ENCODE measurements around the gene NYNRIN.
"Not testable (repeated sequence)": the region's sequence is repeated elsewhere in the genome, so short reads cannot be mapped to it uniquely, and the experiment has no call there.

The NYNRIN gene

DNA sequence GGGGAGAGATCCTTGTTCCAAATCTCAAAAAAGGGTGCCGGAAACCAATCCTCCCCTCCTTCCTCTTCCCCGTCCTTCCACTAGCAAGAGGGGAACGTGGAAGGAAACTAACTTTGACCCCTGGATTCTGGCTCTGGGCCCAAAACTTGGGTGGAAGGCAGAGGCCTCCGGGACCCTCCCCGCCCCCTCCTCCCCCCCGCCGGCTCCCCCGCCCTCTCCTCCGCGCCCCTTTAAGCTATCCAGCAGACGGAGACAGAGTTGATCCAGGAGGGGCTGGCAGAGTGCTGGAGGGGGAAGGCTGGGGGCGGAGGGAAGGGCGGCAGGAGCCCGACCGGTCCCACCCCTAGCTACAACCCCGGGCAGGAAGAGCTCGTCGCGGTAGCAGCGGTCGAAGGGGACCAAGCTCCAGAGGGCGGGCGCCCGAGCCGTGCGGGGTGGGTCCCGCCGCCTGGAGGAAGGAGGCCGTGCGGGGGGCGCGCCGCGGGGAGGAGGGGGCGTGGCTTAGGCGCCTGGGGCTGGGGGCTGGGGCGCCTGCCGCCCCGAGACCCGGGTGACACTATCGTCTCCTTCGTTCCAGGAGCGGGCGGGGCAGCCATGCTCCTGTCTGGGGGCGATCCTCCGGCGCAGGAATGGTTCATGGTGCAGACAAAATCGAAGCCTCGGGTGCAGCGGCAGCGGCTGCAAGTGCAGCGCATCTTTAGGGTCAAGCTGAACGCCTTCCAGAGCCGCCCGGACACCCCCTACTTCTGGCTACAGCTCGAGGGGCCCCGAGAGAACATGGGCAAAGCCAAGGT lies at the start of gene NYNRIN:
Gene NYNRIN, plus strand, starts transcription at position 351 of the 794 bp plus-strand sequence. Its CDS starts 244 bp downstream, at position 595.
- no peak for DNase-seq (ENCODE audit: low read depth, low spot score)
- peaks cover 2% of the 10 kb centered on the region; the same call in 1 of the 2 replicates for H3K4me1 ChIP-seq (ENCODE audit: control insufficient read depth, insufficient read depth, low read length)
- H3K27me3 ChIP-seq (ENCODE audit: control insufficient read depth, insufficient read depth, low read length), result no peaks in the 10 kb centered on the region
- H3K4me3 ChIP-seq (ENCODE audit: low read length), result peak within 1 kb of the TSS; percentile 54; the same call in 1 of the 2 replicates
- H3K9me3 ChIP-seq (ENCODE audit: control insufficient read depth, insufficient read depth, low read length), result no peaks in the 10 kb centered on the region
- no peak within 1 kb of the TSS for H3K27ac ChIP-seq (ENCODE audit: low read length)
- H3K36me3 ChIP-seq (ENCODE audit: control insufficient read depth, insufficient read depth, low read length), result no peaks in the 10 kb centered on the region
- no CpG with 5 or more reads among the region's 57 CpGs for WGBS (ENCODE audit: insufficient coverage, insufficient read length)

DNA sequence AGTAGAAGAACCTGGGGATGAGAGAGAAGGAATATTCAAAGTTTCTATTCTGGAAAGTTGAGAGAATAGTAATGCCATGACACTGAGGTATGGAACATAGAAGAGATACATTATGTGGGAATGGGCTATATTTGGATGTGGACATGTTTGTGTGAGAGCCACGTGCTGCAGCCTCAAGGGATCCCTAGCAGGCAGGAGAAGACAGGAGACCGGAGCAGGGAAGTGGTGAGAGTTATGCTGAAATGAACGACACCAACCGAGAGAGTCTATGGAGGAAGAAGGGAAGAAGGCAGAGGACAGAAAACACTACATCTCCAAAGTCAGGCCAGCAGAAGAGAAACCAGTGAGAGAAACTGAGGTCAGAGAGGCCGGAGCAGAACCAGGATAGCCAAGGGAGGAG lies 49.1 kb upstream of the NYNRIN start:
- H3K4me1 ChIP-seq (ENCODE audit: control insufficient read depth, insufficient read depth, low read length), result no peaks in the 10 kb centered on the region
- no peak overlapping the region for H3K27ac ChIP-seq (ENCODE audit: low read length)
- H3K36me3 ChIP-seq (ENCODE audit: control insufficient read depth, insufficient read depth, low read length), result no peaks in the 10 kb centered on the region
- no CpG with 5 or more reads among the region's 5 CpGs for WGBS (ENCODE audit: insufficient coverage, insufficient read length)
- no peak for DNase-seq (ENCODE audit: low read depth, low spot score)
- H3K9me3 ChIP-seq (ENCODE audit: control insufficient read depth, insufficient read depth, low read length), result no peaks in the 10 kb centered on the region
- peaks cover 3% of the 10 kb centered on the region for H3K27me3 ChIP-seq (ENCODE audit: control insufficient read depth, insufficient read depth, low read length)
- H3K4me3 ChIP-seq (ENCODE audit: low read length), result no peak overlapping the region

DNA sequence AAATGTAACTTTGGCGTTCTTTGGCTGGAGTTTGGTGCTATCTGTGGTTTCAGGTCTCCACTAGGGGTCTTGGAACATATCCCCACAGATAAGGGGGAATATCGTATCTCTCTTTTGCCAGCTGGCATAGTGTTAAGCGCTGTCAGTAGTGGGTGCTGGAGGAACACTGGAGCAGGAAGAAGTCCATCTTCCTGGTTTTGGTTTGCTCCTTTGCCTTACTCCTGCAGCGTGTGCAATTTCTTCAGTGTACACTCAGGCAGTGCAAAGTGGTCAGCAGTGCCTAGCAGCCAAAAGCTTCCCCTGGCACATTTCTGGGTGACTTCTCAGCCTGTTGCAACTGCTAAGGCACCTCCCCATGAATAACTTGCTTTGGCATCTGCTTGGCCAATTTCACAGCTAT lies 47.3 kb upstream of the NYNRIN start:
- Histone ChIP-seq H3K9me3 (ENCODE audit: control insufficient read depth, insufficient read depth, low read length) (no peaks in the 10 kb centered on the region), H3K4me1 (ENCODE audit: control insufficient read depth, insufficient read depth, low read length) (no peaks in the 10 kb centered on the region), H3K27me3 (ENCODE audit: control insufficient read depth, insufficient read depth, low read length) (peaks cover 3% of the 10 kb centered on the region), H3K27ac (ENCODE audit: low read length) (no peak overlapping the region), H3K36me3 (ENCODE audit: control insufficient read depth, insufficient read depth, low read length) (no peaks in the 10 kb centered on the region), H3K4me3 (ENCODE audit: low read length) (no peak overlapping the region)
- DNase-seq (ENCODE audit: low read depth, low spot score), result no peak
- WGBS (ENCODE audit: insufficient coverage, insufficient read length), result no CpG with 5 or more reads among the region's 4 CpGs

DNA sequence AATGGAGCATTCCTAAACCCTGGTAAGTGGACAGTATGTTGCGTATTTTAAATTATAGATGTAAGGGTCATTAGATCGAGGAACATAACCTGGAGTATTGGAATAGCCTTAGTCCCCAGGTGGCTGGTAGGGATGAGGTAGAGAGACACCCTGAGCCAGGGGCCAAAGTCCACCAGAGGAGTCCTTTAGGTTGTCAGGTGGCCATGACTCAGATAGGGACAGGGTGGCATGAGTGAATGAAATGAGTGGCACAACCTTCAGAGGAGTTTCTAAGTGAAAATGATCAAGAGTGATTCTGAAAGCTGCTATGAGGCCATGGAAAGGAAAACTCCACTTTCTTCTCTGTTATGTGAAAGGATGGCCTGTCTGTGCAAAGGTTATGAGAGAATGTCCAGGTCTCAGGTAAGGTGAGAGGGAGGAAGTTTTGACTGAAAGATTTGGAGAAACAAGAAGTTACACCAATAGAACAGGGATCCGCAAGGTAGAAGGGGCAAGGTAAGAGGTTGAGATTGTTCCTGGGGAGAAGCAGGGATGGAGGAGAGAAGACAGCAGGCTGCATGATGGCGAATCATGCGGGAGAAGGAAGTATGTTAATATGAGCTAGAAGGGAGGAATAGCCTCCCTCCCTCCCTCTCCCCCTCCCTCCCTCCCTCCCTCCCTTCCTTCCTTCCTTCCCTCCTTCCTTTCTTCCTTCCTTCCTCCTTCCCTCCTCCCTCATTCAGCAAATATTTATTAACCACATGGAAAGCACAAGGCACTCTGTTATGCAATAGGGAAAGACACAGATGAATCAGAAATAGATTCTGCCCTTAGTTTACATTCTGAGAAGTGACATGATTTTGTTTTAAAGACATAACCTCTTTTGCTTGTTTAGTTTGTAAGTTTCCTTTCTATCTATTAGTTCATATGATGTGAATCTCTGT lies 45.0 kb upstream of the NYNRIN start:
- DNase-seq (ENCODE audit: low read depth, low spot score), result no peak
- no CpG with 5 or more reads among the region's 5 CpGs for WGBS (ENCODE audit: insufficient coverage, insufficient read length)

DNA sequence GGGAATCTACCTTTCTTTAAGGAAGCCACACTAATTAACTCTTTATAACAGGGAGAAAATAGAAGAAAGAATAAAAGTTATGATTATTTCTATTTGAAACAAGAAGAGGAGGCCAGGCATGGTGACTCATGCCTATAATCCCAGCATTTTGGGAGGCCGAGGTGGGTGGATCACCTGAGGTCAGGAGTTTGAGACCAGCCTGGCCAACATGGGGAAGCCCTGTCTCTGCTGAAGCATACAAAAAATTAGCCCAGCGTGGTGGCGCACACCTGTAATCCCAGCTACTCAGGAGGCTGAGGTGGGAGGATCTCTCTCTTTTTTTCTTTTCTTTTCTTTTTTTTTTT lies 44.3 kb upstream of the NYNRIN start:
- H3K27ac ChIP-seq (ENCODE audit: low read length); H3K9me3 ChIP-seq (ENCODE audit: control insufficient read depth, insufficient read depth, low read length); DNase-seq (ENCODE audit: low read depth, low spot score); H3K4me1 ChIP-seq (ENCODE audit: control insufficient read depth, insufficient read depth, low read length); H3K27me3 ChIP-seq (ENCODE audit: control insufficient read depth, insufficient read depth, low read length); H3K4me3 ChIP-seq (ENCODE audit: low read length); H3K36me3 ChIP-seq (ENCODE audit: control insufficient read depth, insufficient read depth, low read length): not testable (repeated sequence)
- WGBS (ENCODE audit: insufficient coverage, insufficient read length), result no CpG with 5 or more reads among the region's 3 CpGs

More for the DNA sequence above, 45.0 kb upstream of the NYNRIN start:
- Histone ChIP-seq H3K9me3 (ENCODE audit: control insufficient read depth, insufficient read depth, low read length) (no peaks in the 10 kb centered on the region), H3K4me3 (ENCODE audit: low read length) (no peak overlapping the region), H3K4me1 (ENCODE audit: control insufficient read depth, insufficient read depth, low read length) (no peaks in the 10 kb centered on the region), H3K27ac (ENCODE audit: low read length) (no peak overlapping the region), H3K27me3 (ENCODE audit: control insufficient read depth, insufficient read depth, low read length) (peaks cover 3% of the 10 kb centered on the region), H3K36me3 (ENCODE audit: control insufficient read depth, insufficient read depth, low read length) (no peaks in the 10 kb centered on the region)

DNA sequence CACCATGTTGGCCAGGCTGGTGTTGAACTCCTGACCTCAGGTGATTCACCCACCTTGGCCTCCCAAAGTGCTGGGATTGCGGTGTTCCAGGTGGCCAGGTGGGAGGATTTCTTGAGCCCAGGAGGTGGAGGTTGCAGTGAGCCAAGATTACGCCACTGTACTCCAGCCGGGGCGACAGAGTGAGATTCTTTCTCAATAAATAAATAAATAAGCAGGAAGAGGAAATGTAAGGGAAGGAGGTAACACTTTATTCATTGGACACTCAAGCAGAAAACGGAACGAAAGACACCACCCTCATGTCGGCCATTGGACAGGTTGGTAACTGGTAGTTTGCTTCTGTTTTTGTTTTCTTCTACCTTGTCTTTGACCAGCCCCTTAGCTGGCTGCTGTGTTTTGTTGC lies 43.8 kb upstream of the NYNRIN start:
- WGBS (ENCODE audit: insufficient coverage, insufficient read length), result no CpG with 5 or more reads among the region's 7 CpGs

DNA sequence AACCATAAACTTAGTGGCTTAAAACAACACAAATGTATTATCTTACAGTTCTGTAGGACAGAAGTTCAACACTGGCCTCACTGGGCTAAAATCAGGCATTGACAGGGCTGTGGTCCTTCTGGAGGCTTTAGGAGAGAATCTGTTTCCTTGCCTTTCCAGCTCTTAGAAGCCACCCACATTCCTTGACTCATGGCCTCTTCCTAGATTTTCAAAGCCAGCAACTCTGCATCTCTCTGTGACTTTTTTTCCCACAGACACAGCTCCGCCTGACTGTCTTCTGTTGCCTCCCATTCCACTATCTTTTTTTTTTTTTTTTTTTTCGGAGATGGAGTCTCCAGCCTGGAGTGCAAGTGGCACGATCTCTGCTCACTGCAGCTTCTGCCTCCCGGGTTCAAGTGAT lies 42.6 kb upstream of the NYNRIN start:
- Histone ChIP-seq H3K27me3 (ENCODE audit: control insufficient read depth, insufficient read depth, low read length) (peaks cover 2% of the 10 kb centered on the region; the same call in 1 of the 2 replicates), H3K27ac (ENCODE audit: low read length) (no peak overlapping the region), H3K36me3 (ENCODE audit: control insufficient read depth, insufficient read depth, low read length) (no peaks in the 10 kb centered on the region), H3K9me3 (ENCODE audit: control insufficient read depth, insufficient read depth, low read length) (no peaks in the 10 kb centered on the region), H3K4me3 (ENCODE audit: low read length) (no peak overlapping the region), H3K4me1 (ENCODE audit: control insufficient read depth, insufficient read depth, low read length) (no peaks in the 10 kb centered on the region)
- DNase-seq (ENCODE audit: low read depth, low spot score), result no peak
- WGBS (ENCODE audit: insufficient coverage, insufficient read length), result no CpG with 5 or more reads among the region's 4 CpGs

More for the DNA sequence above, 43.8 kb upstream of the NYNRIN start:
- Histone ChIP-seq H3K27ac (ENCODE audit: low read length) (no peak overlapping the region), H3K36me3 (ENCODE audit: control insufficient read depth, insufficient read depth, low read length) (no peaks in the 10 kb centered on the region), H3K4me3 (ENCODE audit: low read length) (no peak overlapping the region), H3K9me3 (ENCODE audit: control insufficient read depth, insufficient read depth, low read length) (no peaks in the 10 kb centered on the region), H3K27me3 (ENCODE audit: control insufficient read depth, insufficient read depth, low read length) (peaks cover 2% of the 10 kb centered on the region), H3K4me1 (ENCODE audit: control insufficient read depth, insufficient read depth, low read length) (no peaks in the 10 kb centered on the region)
- DNase-seq (ENCODE audit: low read depth, low spot score), result no peak

DNA sequence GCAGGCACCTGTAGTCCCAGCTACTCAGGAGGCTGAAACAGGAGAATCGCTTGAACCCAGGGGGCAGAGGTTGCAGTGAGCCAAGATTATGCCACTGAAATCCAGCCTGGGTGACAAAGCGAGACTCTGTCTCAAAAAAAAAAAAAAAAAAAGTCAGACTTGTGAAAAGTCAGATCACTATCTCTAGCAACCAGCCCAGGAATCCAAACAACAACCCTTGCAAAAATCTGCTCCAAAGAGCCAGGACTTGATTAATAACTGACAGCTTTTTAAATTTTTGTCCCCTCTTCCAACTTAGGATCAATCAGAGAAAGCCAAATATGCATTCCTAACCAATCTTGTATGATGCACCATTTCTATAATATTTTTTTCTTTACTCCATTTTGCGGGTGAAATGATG lies 38.5 kb upstream of the NYNRIN start:
- no peak for DNase-seq (ENCODE audit: low read depth, low spot score)
- Histone ChIP-seq H3K4me3 (ENCODE audit: low read length) (no peak overlapping the region), H3K27me3 (ENCODE audit: control insufficient read depth, insufficient read depth, low read length) (no peaks in the 10 kb centered on the region), H3K4me1 (ENCODE audit: control insufficient read depth, insufficient read depth, low read length) (no peaks in the 10 kb centered on the region), H3K36me3 (ENCODE audit: control insufficient read depth, insufficient read depth, low read length) (no peaks in the 10 kb centered on the region), H3K27ac (ENCODE audit: low read length) (no peak overlapping the region), H3K9me3 (ENCODE audit: control insufficient read depth, insufficient read depth, low read length) (no peaks in the 10 kb centered on the region)
- no CpG with 5 or more reads among the region's 3 CpGs for WGBS (ENCODE audit: insufficient coverage, insufficient read length)

DNA sequence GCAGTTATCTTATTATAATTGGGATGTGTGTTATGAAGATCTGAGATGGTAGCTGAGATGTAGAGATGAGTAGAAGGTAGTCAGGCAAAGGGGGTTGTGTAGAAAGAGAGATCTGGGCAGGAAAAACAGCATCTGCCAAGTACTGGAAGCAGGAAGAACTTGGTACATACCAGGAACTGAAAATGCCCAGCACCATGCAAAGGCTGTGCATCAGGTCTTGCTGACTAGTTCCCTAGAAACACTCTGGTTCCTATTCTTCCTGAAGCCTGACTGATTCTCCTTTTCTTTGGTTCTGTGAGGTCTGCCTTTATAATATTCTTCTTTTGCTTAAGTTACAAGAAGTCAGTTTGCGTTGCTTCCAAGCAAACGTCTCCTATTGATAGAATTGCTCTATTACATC lies 37.5 kb upstream of the NYNRIN start:
- no peak for DNase-seq (ENCODE audit: low read depth, low spot score)
- Histone ChIP-seq H3K36me3 (ENCODE audit: control insufficient read depth, insufficient read depth, low read length) (no peaks in the 10 kb centered on the region), H3K4me1 (ENCODE audit: control insufficient read depth, insufficient read depth, low read length) (peaks cover 2% of the 10 kb centered on the region; the same call in 1 of the 2 replicates), H3K4me3 (ENCODE audit: low read length) (no peak overlapping the region), H3K27me3 (ENCODE audit: control insufficient read depth, insufficient read depth, low read length) (no peaks in the 10 kb centered on the region), H3K27ac (ENCODE audit: low read length) (no peak overlapping the region), H3K9me3 (ENCODE audit: control insufficient read depth, insufficient read depth, low read length) (no peaks in the 10 kb centered on the region)
- WGBS (ENCODE audit: insufficient coverage, insufficient read length), result no CpG with 5 or more reads among the region's 2 CpGs

DNA sequence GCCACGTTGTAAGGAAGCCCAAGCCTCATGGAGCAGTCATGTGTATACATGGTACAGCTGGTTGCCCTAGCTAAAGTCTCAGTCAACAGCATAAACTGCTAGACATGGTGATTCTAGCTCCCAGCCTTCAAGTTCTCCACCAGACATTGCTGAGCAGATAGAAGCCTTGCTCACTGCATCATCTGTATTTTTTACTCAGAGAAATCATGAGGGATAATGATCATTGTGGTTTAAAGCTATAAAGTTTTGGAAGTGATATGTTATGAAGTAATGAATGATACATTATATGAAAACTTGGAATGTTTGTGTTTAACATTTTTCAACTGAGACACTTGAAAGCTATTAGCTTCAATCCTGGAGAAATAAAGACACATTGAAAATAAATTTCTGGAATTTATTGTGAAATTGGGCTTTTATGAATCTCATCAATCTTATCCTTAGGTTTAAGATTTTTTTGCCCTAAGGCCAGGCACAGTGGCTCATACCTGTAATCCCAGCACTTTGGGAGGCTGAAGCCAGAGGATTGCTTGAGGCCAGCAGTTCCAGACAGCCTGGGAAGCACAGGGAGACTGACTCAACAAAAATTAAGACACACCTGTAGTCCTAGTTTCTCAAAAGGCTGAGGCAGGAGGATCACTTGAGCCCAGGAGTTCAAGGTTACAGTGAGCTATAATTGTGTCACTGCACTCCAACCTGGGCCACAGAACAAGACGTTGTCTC lies 36.4 kb upstream of the NYNRIN start:
- Histone ChIP-seq H3K4me3 (ENCODE audit: low read length) (no peak overlapping the region), H3K9me3 (ENCODE audit: control insufficient read depth, insufficient read depth, low read length) (no peaks in the 10 kb centered on the region), H3K4me1 (ENCODE audit: control insufficient read depth, insufficient read depth, low read length) (peaks cover 2% of the 10 kb centered on the region; the same call in 1 of the 2 replicates), H3K27me3 (ENCODE audit: control insufficient read depth, insufficient read depth, low read length) (no peaks in the 10 kb centered on the region), H3K36me3 (ENCODE audit: control insufficient read depth, insufficient read depth, low read length) (no peaks in the 10 kb centered on the region), H3K27ac (ENCODE audit: low read length) (no peak overlapping the region)
- DNase-seq (ENCODE audit: low read depth, low spot score), result no peak
- no CpG with 5 or more reads among the region's 2 CpGs for WGBS (ENCODE audit: insufficient coverage, insufficient read length)

Measured in iPS DF 6.9 (cell line).